Vagina (tissue), 2 donors: ENCODE data around the gene TXNRD2.

Source experiments
- POLR2A ChIP-seq, 2 donors: fragments of 450-650 bp; IDR thresholded peaks; one replicate each; pipeline ENCODE4 v1.6.1; 2017; ENCODE audit warnings: antibody characterized with exemption in 2 of 2, mild to moderate bottlenecking in 2 of 2, moderate library complexity in 2 of 2
- TF ChIP-seq, protein P1 (sequence below), 3 experiments: fragments of 450-650 bp in 2 of 3; fragments of 200-600 bp in 1 of 3; sonication (generic) in 1 of 3; IDR thresholded peaks; one replicate each; pipeline ENCODE4 v1.5.1; 2017 to 2019; ENCODE audit warnings: antibody characterized with exemption in 3 of 3, mild to moderate bottlenecking in 2 of 3, moderate library complexity in 2 of 3

DNA sequence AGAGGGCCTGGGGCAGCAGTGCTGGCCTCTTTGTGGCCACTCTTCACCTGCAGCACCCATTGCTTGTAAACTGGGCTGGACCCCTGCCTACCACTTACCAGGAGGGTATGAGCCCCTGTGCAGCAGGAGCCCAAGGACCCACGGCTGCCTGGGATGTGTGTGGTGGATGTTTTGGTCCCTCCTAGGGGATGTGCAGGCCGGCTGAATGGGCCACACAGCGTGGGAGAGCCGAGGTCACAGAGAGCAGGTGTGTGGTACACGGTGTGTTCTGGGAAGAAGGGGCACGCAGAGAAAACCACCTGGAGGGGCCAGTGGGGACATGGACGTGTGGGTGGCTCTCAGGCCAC is 67.7 kb downstream of the TXNRD2 start:
- TF ChIP-seq, protein P1, sequence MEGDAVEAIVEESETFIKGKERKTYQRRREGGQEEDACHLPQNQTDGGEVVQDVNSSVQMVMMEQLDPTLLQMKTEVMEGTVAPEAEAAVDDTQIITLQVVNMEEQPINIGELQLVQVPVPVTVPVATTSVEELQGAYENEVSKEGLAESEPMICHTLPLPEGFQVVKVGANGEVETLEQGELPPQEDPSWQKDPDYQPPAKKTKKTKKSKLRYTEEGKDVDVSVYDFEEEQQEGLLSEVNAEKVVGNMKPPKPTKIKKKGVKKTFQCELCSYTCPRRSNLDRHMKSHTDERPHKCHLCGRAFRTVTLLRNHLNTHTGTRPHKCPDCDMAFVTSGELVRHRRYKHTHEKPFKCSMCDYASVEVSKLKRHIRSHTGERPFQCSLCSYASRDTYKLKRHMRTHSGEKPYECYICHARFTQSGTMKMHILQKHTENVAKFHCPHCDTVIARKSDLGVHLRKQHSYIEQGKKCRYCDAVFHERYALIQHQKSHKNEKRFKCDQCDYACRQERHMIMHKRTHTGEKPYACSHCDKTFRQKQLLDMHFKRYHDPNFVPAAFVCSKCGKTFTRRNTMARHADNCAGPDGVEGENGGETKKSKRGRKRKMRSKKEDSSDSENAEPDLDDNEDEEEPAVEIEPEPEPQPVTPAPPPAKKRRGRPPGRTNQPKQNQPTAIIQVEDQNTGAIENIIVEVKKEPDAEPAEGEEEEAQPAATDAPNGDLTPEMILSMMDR (IDR thresholded peaks at IDR 0.05), result no peak
- no peak for TF ChIP-seq POLR2A (IDR thresholded peaks at IDR 0.05)
